ENCODE measurements around the gene C11orf16.
A peak's percentile ranks its signal among the peaks of the same experiment; 100 is the strongest.
"Not testable (repeated sequence)": the region's sequence is repeated elsewhere in the genome, so short reads cannot be mapped to it uniquely, and the experiment has no call there.

Gene C11orf16

GRCh38 chr11:8935789-8936188 lies 3.0 kb upstream of the C11orf16 start:
- not testable (repeated sequence) for DNase-seq (ENCODE audit: low spot score)

GRCh38 chr11:8934742-8935488 lies 2.2 kb upstream of the C11orf16 start:
- peak; percentile 77 for DNase-seq (ENCODE audit: low spot score)

GRCh38 chr11:8933931-8934330 lies 1.2 kb upstream of the C11orf16 start:
- no peak for DNase-seq (ENCODE audit: low spot score)

- no peak for DNase-seq (ENCODE audit: low spot score)
Measured at GRCh38 chr11:8930456-8931175, 2.1 kb downstream of the C11orf16 start.

- DNase-seq (ENCODE audit: low spot score): no peak
Measured at GRCh38 chr11:8928981-8929615, 3.6 kb downstream of the C11orf16 start.

GRCh38 chr11:8928205-8928604 lies 4.5 kb downstream of the C11orf16 start:
- DNase-seq (ENCODE audit: low spot score): no peak

- no peak for DNase-seq (ENCODE audit: low spot score)
Measured at GRCh38 chr11:8927233-8927632, 5.5 kb downstream of the C11orf16 start.

- no peak for DNase-seq (ENCODE audit: low spot score)
Measured at GRCh38 chr11:8926236-8926635, 6.5 kb downstream of the C11orf16 start.

- no peak for DNase-seq (ENCODE audit: low spot score)
Measured at GRCh38 chr11:8925711-8926110, 7.0 kb downstream of the C11orf16 start.

GRCh38 chr11:8922691-8923090 lies 10.1 kb downstream of the C11orf16 start:
- no peak for DNase-seq (ENCODE audit: low spot score)

GRCh38 chr11:8917157-8917825 lies 15.5 kb downstream of the C11orf16 start:
- DNase-seq (ENCODE audit: low spot score): peak; percentile 87

GRCh38 chr11:8914661-8915018 lies 18.1 kb downstream of the C11orf16 start:
- no peak for DNase-seq (ENCODE audit: low spot score)

GRCh38 chr11:8913961-8914660 lies 18.6 kb downstream of the C11orf16 start:
- no peak for DNase-seq (ENCODE audit: low spot score)

GRCh38 chr11:8911029-8911823 lies 21.5 kb downstream of the C11orf16 start, which contains the start of gene AKIP1:
AKIP1 (plus strand) TSS chr11:8911189; CDS start chr11:8911450, 261 bp downstream.
- peak; percentile 96 for DNase-seq (ENCODE audit: low spot score)

- no peak for DNase-seq (ENCODE audit: low spot score)
Measured at GRCh38 chr11:8910649-8911026, 22.1 kb downstream of the C11orf16 start.

GRCh38 chr11:8908099-8908498 lies 24.6 kb downstream of the C11orf16 start:
- DNase-seq (ENCODE audit: low spot score): no peak

GRCh38 chr11:8907116-8907515 lies 25.6 kb downstream of the C11orf16 start:
- no peak for DNase-seq (ENCODE audit: low spot score)

GRCh38 chr11:8905528-8906165 lies 27.1 kb downstream of the C11orf16 start:
- DNase-seq (ENCODE audit: low spot score): peak; percentile 75

- DNase-seq (ENCODE audit: low spot score): no peak
Measured at GRCh38 chr11:8899119-8899753, 33.5 kb downstream of the C11orf16 start.

- not testable (repeated sequence) for DNase-seq (ENCODE audit: low spot score)
Measured at GRCh38 chr11:8891185-8891584, 41.6 kb downstream of the C11orf16 start.
